ENCODE data around the gene DPP7. TPM values are rescaled to one million over a fixed set of nuclear protein-coding genes. Genes with fewer than 3 reads are reported as not detected.

DPP7 gene
- total and polyA plus RNA-seq, 10 of the 15 experiments (the other 5 are each of a cell fraction or from before 2014, with no cell fraction given), result 0.68 to 245 (median 106) TPM

GRCh38 chr9:137095664-137096517 is 18.6 kb downstream of the DPP7 start (continued):
- TF ChIP-seq CTCF (IDR thresholded peaks at IDR 0.05 in 2 of 3, conservative IDR thresholded peaks at IDR 0.05 in 1 of 3; ENCODE audit: control insufficient read depth in 2 of 3, extremely low read depth in 1 of 3, insufficient read depth in 1 of 3, low read depth in 3 of 3, low read length in 3 of 3) (peak; percentile 63 to 84 (median 67)), FOXK2 (IDR thresholded peaks at IDR 0.05) (no peak; the same call in 1 of the 2 replicates), POLR2AphosphoS5 (IDR thresholded peaks at IDR 0.05; ENCODE audit: low read length) (peak; percentile 52; the same call in 1 of the 2 replicates), CBX5 (IDR thresholded peaks at IDR 0.05; ENCODE audit: low read depth) (no peak), MEF2A (IDR thresholded peaks at IDR 0.05; ENCODE audit: insufficient read depth, low read depth, low read length) (peak; percentile 25; the same call in 1 of the 2 replicates), PML (IDR thresholded peaks at IDR 0.05; ENCODE audit: low read length) (no peak), SKIL (IDR thresholded peaks at IDR 0.05; ENCODE audit: low read depth, poor library complexity, severe bottlenecking) (peak; percentile 70), TBL1XR1 (IDR thresholded peaks at IDR 0.05; ENCODE audit: low read depth, low read length) (0 out of 2 replicates have a peak, but pooled peaks have one; percentile 64), ZNF687 (IDR thresholded peaks at IDR 0.05) (no peak), FOXM1 (IDR thresholded peaks at IDR 0.05; ENCODE audit: low read depth, low read length) (peak; percentile 51; the same call in 1 of the 2 replicates), MTA3 (IDR thresholded peaks at IDR 0.05; ENCODE audit: borderline replicate concordance, low read length) (0 out of 2 replicates have a peak, but pooled peaks have one; percentile 54), ZBED1 (IDR thresholded peaks at IDR 0.05; ENCODE audit: borderline replicate concordance) (peak; percentile 45; the same call in 1 of the 2 replicates), ZNF24 (IDR thresholded peaks at IDR 0.05) (no peak), BCL11A (IDR thresholded peaks at IDR 0.05; ENCODE audit: low read depth, low read length) (peak; percentile 69), CREB1 (IDR thresholded peaks at IDR 0.05; ENCODE audit: low read depth) (peak; percentile 82), YY1 (IDR thresholded peaks at IDR 0.05; ENCODE audit: low read depth, low read length) (peak; percentile 62; the same call in 1 of the 2 replicates), RELB (IDR thresholded peaks at IDR 0.05; ENCODE audit: low read depth) (peak; percentile 80)
- TF ChIP-seq, protein P1, sequence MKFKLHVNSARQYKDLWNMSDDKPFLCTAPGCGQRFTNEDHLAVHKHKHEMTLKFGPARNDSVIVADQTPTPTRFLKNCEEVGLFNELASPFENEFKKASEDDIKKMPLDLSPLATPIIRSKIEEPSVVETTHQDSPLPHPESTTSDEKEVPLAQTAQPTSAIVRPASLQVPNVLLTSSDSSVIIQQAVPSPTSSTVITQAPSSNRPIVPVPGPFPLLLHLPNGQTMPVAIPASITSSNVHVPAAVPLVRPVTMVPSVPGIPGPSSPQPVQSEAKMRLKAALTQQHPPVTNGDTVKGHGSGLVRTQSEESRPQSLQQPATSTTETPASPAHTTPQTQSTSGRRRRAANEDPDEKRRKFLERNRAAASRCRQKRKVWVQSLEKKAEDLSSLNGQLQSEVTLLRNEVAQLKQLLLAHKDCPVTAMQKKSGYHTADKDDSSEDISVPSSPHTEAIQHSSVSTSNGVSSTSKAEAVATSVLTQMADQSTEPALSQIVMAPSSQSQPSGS (IDR thresholded peaks at IDR 0.05; ENCODE audit: low read length), result no peak; the same call in 1 of the 2 replicates
